Measurements from ENCODE around the gene PLCH1.

Gene PLCH1

GRCh38 chr3:155411500-155412223 is 333.2 kb downstream of the PLCH1 start:
- H3K27ac ChIP-seq (ENCODE audit: low read length): no peak overlapping the region
- no peaks in the 10 kb centered on the region for H3K4me1 ChIP-seq (ENCODE audit: low read length)
- no peak overlapping the region for H3K4me2 ChIP-seq (ENCODE audit: low read length)
- no peak overlapping the region for H3K9ac ChIP-seq (ENCODE audit: low read length)
- H3K27me3 ChIP-seq (ENCODE audit: low read depth, low read length): no peaks in the 10 kb centered on the region
- H3K36me3 ChIP-seq (replicated peaks; ENCODE audit: low read depth, low read length): no peaks in the 10 kb centered on the region
- no peak overlapping the region for H2AFZ ChIP-seq (ENCODE audit: low read depth, low read length)
- TF ChIP-seq EZH2phosphoT487 (IDR thresholded peaks at IDR 0.05; ENCODE audit: low read depth): no peak
- TF ChIP-seq, protein P1, sequence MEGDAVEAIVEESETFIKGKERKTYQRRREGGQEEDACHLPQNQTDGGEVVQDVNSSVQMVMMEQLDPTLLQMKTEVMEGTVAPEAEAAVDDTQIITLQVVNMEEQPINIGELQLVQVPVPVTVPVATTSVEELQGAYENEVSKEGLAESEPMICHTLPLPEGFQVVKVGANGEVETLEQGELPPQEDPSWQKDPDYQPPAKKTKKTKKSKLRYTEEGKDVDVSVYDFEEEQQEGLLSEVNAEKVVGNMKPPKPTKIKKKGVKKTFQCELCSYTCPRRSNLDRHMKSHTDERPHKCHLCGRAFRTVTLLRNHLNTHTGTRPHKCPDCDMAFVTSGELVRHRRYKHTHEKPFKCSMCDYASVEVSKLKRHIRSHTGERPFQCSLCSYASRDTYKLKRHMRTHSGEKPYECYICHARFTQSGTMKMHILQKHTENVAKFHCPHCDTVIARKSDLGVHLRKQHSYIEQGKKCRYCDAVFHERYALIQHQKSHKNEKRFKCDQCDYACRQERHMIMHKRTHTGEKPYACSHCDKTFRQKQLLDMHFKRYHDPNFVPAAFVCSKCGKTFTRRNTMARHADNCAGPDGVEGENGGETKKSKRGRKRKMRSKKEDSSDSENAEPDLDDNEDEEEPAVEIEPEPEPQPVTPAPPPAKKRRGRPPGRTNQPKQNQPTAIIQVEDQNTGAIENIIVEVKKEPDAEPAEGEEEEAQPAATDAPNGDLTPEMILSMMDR (IDR thresholded peaks at IDR 0.05; ENCODE audit: low read depth, low read length): peak; percentile 34
- no peaks in the 10 kb centered on the region for H4K20me1 ChIP-seq (ENCODE audit: insufficient read depth, low read length)
- H3K4me3 ChIP-seq (ENCODE audit: low read length): no peak overlapping the region
- no peaks in the 10 kb centered on the region for H3K79me2 ChIP-seq (ENCODE audit: low read length)
- no peaks in the 10 kb centered on the region for H3K9me3 ChIP-seq (ENCODE audit: insufficient read depth, low read length)

- Histone ChIP-seq H2AFZ (ENCODE audit: low read depth, low read length) (no peak overlapping the region), H3K9me3 (ENCODE audit: insufficient read depth, low read length) (no peaks in the 10 kb centered on the region), H3K4me2 (ENCODE audit: low read length) (no peak overlapping the region), H3K27me3 (ENCODE audit: low read depth, low read length) (no peaks in the 10 kb centered on the region), H3K4me1 (ENCODE audit: low read length) (no peaks in the 10 kb centered on the region), H3K27ac (ENCODE audit: low read length) (no peak overlapping the region), H3K9ac (ENCODE audit: low read length) (no peak overlapping the region), H4K20me1 (ENCODE audit: insufficient read depth, low read length) (no peaks in the 10 kb centered on the region), H3K36me3 (replicated peaks; ENCODE audit: low read depth, low read length) (no peaks in the 10 kb centered on the region), H3K4me3 (ENCODE audit: low read length) (no peak overlapping the region), H3K79me2 (ENCODE audit: low read length) (no peaks in the 10 kb centered on the region)
- TF ChIP-seq, protein P1 (IDR thresholded peaks at IDR 0.05; ENCODE audit: low read depth, low read length): no peak
- TF ChIP-seq EZH2phosphoT487 (IDR thresholded peaks at IDR 0.05; ENCODE audit: low read depth): no peak
Observed at GRCh38 chr3:155409336-155409735, 335.5 kb downstream of the PLCH1 start.

GRCh38 chr3:155407971-155408370 is 336.9 kb downstream of the PLCH1 start:
- TF ChIP-seq, protein P1 (IDR thresholded peaks at IDR 0.05; ENCODE audit: low read depth, low read length): no peak
- Histone ChIP-seq H3K79me2 (ENCODE audit: low read length) (no peaks in the 10 kb centered on the region), H3K9me3 (ENCODE audit: insufficient read depth, low read length) (no peaks in the 10 kb centered on the region), H4K20me1 (ENCODE audit: insufficient read depth, low read length) (no peaks in the 10 kb centered on the region), H3K27ac (ENCODE audit: low read length) (no peak overlapping the region), H3K4me3 (ENCODE audit: low read length) (no peak overlapping the region), H3K27me3 (ENCODE audit: low read depth, low read length) (no peaks in the 10 kb centered on the region), H3K4me1 (ENCODE audit: low read length) (no peaks in the 10 kb centered on the region), H3K36me3 (replicated peaks; ENCODE audit: low read depth, low read length) (no peaks in the 10 kb centered on the region), H3K9ac (ENCODE audit: low read length) (no peak overlapping the region), H3K4me2 (ENCODE audit: low read length) (no peak overlapping the region), H2AFZ (ENCODE audit: low read depth, low read length) (no peak overlapping the region)

- H3K4me2 ChIP-seq (ENCODE audit: low read length): no peak overlapping the region
- no peak overlapping the region for H2AFZ ChIP-seq (ENCODE audit: low read depth, low read length)
- H3K9ac ChIP-seq (ENCODE audit: low read length): no peak overlapping the region
- no peaks in the 10 kb centered on the region for H3K9me3 ChIP-seq (ENCODE audit: insufficient read depth, low read length)
- H3K27ac ChIP-seq (ENCODE audit: low read length): no peak overlapping the region
- no peaks in the 10 kb centered on the region for H3K36me3 ChIP-seq (replicated peaks; ENCODE audit: low read depth, low read length)
- TF ChIP-seq EZH2phosphoT487 (IDR thresholded peaks at IDR 0.05; ENCODE audit: low read depth): no peak
- TF ChIP-seq, protein P1 (IDR thresholded peaks at IDR 0.05; ENCODE audit: low read depth, low read length): no peak
- no peak overlapping the region for H3K4me3 ChIP-seq (ENCODE audit: low read length)
- H4K20me1 ChIP-seq (ENCODE audit: insufficient read depth, low read length): no peaks in the 10 kb centered on the region
- H3K79me2 ChIP-seq (ENCODE audit: low read length): no peaks in the 10 kb centered on the region
- no peaks in the 10 kb centered on the region for H3K27me3 ChIP-seq (ENCODE audit: low read depth, low read length)
- no peaks in the 10 kb centered on the region for H3K4me1 ChIP-seq (ENCODE audit: low read length)
Observed at GRCh38 chr3:155407331-155407730, 337.5 kb downstream of the PLCH1 start.
